ENCODE measurements around the gene WNT9B. TPM values are rescaled to one million over a fixed set of nuclear protein-coding genes. Genes with fewer than 3 reads are reported as not detected.
A peak's percentile ranks its signal among the peaks of the same experiment; 100 is the strongest.
"Not testable (repeated sequence)": the region's sequence is repeated elsewhere in the genome, so short reads cannot be mapped to it uniquely, and the experiment has no call there.

Gene WNT9B
- total RNA-seq, 1 donor from 2014 or later = not detected

GRCh38 chr17:46916211-46916610, 64.8 kb downstream of the WNT9B start:
- ATAC-seq = no peak

DNA sequence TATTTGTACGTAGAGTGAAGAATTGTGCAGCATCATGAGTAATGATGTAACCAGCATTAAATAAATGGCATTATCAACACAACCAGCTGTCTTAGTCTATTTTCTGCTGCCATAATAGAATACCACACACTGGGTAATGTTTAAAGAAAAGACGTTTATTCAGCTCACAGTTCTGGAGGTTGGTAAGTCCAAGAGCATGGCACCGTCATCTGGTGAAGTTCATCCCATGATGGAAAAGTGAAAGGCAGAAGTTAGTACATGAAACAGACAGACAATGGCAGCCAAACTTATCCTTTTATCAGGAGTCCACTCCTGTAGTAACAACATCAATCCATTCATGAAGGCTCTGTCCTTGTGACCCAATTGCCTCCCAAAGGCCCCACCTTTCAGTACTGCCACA, 65.2 kb downstream of the WNT9B start:
- ATAC-seq = no peak

DNA sequence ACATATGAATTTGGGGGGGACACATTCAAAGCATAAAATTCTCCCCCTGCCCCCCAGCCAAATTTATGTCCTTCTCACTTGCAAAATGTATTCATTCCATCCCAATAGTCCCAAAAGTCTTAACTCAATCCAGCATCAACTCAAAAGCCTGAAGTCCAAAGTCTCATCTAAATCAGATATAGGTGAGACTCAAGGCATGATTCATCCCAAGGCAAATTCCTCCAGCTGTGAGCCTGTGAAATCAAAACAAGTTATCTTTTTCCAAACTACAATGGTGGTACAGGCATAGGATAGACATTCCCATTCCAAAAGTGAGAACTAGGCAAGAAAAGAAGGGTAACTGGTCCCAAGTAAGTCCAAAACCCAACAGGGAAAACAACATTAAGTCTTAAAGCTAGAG, 65.7 kb downstream of the WNT9B start:
- no peak for ATAC-seq

DNA sequence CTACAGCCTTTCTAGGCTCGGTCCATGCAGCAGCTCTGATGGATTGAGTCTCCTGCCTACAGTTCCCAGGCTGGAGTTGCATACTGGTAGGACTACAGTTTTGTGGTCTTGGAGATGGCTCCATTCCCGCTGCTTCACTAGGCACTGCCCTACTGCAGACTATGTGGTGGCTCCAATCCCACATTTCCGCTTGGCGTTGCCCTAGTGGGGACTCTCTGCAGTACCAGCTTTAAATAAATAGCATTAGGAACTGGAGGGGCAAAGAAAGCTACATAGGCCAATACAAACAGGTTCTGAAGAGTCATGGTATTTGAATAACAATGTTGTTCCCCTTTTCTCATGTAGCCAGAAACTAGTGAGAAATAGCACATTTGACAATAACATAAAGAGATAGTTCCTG, 66.1 kb downstream of the WNT9B start:
- no peak for ATAC-seq

DNA sequence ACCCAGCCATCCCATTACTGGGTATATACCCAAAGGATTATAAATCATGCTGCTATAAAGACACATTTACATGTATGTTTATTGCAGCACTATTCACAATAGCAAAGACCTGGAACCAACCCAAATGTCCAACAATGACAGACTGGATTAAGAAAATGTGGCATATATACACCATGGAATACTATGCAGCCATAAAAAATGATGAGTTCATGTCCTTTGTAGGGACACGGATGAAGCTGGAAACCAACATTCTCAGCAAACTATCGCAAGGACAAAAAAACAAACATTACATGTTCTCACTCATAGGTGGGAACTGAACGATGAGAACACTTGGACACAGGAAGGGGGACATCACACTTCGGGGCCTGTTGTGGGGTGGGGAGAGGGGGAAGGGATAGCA, 70.6 kb downstream of the WNT9B start:
- ATAC-seq = not testable (repeated sequence)

GRCh38 chr17:46922487-46922803, 71.1 kb downstream of the WNT9B start:
- no peak for ATAC-seq

GRCh38 chr17:46922804-46923635, 71.6 kb downstream of the WNT9B start, which contains the start of gene GOSR2:
Gene GOSR2, plus strand, starts transcription at chr17:46923160. Its CDS starts 33 bp downstream, at chr17:46923193.
- ATAC-seq = peak; percentile 95

DNA sequence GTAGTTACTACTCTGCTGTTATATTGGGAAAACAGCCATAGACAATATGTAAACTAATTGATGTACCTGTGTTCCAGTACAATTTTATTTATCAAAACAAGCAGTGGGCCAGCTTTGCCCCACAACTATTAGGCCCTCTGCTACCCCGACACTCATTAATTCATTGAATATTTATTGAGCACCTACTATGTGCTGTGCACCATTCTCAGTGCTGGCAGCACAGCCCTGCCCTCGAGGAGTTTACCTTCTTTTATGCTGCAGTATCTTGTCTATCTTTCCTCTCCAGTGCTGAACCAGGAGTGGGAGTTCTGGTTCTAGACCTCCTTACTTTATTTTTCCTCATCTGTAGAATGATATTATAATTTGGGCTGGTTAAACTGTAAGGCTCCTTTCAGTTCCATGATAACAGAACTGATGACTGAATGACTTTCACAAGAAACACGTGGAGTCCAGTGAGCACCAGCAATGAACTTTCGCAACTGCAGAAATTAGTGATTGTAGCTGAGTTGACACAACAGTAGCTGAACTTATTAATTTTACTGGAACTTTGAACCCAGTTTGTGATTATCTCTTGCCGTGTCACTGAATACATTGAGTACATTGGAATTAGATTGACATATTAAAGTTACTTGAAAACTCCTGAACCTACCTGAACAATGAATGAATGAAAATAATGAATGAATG, 73.9 kb downstream of the WNT9B start:
- no peak for ATAC-seq

DNA sequence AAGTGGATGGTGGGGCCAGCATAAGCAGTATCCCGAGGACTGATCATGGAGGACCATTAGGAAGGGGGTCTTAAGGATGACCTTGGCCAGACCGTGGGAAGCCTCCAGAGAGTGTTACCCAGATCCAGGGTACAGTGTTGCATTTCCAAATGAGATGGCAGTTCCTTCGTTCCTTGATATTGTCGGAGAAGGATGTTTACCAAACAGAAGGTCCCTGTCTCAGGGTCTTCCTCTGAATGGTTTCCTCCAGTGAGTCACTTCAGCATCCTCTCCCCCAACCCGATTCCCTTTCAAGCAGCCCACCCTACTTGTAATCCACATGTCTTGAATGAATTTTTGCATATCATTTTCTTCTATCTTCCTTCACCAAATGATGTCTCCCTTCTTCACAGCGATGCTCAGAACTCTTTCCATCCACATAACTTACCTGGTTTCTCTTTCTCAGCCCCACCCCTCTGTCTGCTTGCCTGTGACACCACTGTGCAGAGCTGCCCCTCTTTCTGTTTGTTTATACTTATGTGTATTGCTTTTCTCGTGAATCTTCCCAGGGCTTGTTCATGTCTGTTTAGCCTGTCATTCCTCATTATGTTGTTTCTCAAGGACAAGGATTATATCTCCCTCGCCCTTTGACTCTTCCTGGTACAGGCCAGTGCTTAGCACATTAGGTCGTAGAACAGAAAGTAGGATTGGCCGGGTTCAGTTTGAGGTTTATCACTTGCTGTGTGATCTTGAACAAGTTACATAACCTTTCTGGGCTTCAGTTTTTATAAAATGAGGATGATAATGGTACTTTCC, 77.3 kb downstream of the WNT9B start:
- ATAC-seq = no peak

- ATAC-seq = peak; percentile 69
These were observed 78.0 kb downstream of the WNT9B start for GRCh38 chr17:46929413-46929812.

GRCh38 chr17:46930051-46930450, 78.7 kb downstream of the WNT9B start:
- no peak for ATAC-seq

DNA sequence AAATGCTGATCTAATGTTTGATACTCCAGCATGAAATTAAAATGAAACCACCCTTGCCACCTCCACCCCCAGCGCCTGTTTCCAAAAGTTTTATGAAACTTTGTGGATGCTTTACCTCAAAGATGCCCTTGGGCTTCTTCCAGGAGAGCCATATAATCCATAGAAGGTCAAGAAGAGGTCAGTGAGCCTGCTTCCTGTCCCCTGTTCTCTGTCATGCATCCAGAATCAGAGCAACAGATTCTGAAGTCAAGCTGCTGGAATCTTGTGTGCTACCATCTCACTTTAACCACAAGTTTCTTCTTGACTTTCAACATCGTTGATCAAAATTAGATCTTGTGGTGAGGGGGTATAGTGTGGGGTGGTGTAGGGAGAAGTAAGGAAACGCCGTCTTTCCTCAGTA, 80.2 kb downstream of the WNT9B start:
- no peak for ATAC-seq

GRCh38 chr17:46935658-46936266, 84.4 kb downstream of the WNT9B start:
- ATAC-seq = peak; percentile 64

Other genes starting within 250 kb of the WNT9B start
- gene WNT3, start 32.9 kb upstream of the WNT9B start, total RNA-seq = 5.9 TPM
- 21.4 TPM for gene GOSR2, start 71.6 kb downstream of the WNT9B start, total RNA-seq
- not detected for gene RPRML, start 127.7 kb downstream of the WNT9B start, total RNA-seq

Measured in esophagus mucosa (tissue), 1 donor.